ENCODE data around the gene CHCHD6.

The CHCHD6 gene

DNA sequence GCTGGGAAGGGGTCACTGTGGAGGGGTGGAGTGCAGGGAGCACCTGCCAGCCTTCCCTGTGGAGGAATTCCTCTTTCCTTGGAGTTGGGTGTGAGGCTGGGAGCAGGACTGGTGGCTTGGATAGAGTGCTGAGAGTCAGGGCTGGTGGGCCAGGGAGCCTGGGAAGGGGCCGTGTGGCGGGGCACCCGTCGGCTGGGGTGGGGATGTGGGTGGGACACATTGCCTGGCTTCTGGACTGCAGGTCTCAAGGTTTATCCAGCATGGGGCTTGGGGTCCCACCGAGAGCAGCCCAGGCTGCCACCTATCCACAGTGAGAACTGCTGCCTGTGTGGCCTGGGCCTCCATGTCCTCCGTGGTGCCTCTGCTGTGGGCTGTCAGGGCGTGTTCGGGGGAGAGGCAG, 283.6 kb downstream of the CHCHD6 start:
- no peak for TF ChIP-seq CTCF (IDR thresholded peaks at IDR 0.05; ENCODE audit: low read length, missing control alignments)
- DNase-seq (ENCODE audit: low read depth), result no peak
- no peak overlapping the region for H3K4me3 ChIP-seq (replicated peaks; ENCODE audit: low read depth, low read length)

GRCh38 chr3:126988451-126989021, 284.5 kb downstream of the CHCHD6 start:
- DNase-seq (ENCODE audit: low read depth), result no peak
- H3K4me3 ChIP-seq (replicated peaks; ENCODE audit: low read depth, low read length), result no peak overlapping the region
- no peak for TF ChIP-seq CTCF (IDR thresholded peaks at IDR 0.05; ENCODE audit: low read length, missing control alignments)

DNA sequence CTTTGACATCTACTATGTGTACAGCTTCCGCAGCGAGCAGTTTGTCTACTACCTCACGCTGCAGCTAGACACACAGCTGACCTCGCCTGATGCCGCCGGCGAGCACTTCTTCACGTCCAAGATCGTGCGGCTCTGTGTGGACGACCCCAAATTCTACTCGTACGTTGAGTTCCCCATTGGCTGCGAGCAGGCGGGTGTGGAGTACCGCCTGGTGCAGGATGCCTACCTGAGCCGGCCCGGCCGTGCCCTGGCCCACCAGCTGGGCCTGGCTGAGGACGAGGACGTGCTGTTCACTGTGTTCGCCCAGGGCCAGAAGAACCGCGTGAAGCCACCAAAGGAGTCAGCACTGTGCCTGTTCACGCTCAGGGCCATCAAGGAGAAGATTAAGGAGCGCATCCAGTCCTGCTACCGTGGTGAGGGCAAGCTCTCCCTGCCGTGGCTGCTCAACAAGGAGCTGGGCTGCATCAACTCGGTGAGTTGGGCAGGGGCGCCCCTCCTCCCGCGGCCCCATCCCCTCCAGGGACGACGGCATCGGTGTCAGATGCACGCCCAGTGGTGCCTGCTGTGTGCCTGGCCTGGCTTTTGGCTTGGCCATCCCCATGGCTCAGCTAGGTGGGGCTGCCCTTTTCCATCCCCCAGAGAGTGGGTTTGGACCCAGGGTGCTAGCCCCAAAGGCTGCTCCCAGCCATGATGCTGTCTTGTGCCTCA, 285.4 kb downstream of the CHCHD6 start:
- no peak for TF ChIP-seq CTCF (IDR thresholded peaks at IDR 0.05; ENCODE audit: low read length, missing control alignments)
- no peak for DNase-seq (ENCODE audit: low read depth)
- no peak overlapping the region for H3K4me3 ChIP-seq (replicated peaks; ENCODE audit: low read depth, low read length)

DNA sequence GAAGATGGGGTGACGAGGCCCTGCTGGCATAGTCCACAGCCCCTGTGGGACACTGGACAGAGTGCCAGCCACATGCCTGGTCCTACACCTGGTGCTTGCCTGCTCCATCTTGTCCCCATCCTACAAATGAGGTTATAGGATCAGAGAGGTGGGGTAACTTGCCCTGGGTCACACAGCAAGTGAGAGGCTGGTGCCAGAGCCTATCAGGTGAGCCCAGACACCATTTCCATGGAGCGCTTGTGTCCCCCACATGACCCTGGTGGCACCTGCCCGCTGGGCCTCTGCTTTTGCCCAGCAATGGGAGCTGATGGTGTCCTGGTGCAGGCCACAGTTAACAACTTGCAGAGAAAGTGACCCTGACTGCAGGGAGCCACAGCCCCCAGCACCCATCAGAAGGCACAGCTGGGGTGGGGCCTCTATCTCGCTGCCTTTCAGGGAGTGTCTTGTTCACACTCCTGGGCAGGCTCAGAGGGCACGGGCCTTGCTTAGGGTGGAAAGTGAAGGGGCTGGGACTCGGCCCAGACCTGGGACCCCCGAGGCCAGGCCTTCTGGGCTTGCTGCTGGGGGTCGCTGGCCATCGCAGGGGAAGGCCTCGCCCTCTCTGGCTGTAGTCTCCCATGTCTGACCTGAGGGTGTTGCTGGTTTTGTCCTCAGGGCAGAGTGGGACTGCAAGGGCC, 286.1 kb downstream of the CHCHD6 start:
- TF ChIP-seq CTCF (IDR thresholded peaks at IDR 0.05; ENCODE audit: low read length, missing control alignments), result no peak
- DNase-seq (ENCODE audit: low read depth), result no peak
- no peak overlapping the region for H3K4me3 ChIP-seq (replicated peaks; ENCODE audit: low read depth, low read length)

- H3K4me3 ChIP-seq (replicated peaks; ENCODE audit: low read depth, low read length), result no peak overlapping the region
- TF ChIP-seq CTCF (IDR thresholded peaks at IDR 0.05; ENCODE audit: low read length, missing control alignments), result no peak
- DNase-seq (ENCODE audit: low read depth), result no peak
Measured at GRCh38 chr3:126990890-126991289, 286.9 kb downstream of the CHCHD6 start.

DNA sequence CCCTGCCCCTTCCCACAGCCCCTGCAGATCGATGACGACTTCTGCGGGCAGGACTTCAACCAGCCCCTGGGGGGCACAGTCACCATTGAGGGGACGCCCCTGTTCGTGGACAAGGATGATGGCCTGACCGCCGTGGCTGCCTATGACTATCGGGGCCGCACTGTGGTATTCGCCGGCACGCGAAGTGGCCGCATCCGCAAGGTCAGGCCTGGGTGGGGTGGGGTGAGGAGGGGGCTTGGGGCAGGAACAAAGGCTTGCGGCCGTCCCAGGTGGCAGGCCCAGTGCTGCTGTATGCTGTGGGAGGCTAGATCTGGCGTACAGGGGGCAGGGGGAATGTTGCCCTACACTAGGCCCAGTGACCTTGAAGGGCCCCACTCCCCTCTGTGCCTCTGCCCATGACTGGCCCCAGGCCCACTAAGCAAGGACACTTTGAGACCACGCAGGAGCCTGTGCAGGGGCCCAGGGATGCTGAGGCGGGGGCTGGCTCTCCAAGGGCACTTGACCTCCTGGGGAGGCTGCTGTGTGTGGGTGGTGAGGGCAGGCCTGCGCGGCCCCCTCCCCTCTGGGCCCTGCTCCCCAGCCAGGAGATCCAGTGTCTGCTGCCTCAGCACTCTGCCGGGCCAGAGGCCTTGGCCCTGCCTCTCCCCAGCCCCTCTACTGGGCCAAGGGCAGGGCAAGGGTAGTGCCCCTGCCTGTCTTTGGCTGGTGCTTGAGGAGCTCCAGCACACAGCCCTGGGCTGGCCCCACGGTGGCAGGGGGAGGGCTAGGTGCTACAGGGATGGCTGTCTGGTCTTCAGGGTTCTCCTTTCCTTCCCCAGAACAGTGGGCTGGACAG, 287.5 kb downstream of the CHCHD6 start:
- DNase-seq (ENCODE audit: low read depth), result no peak
- no peak for TF ChIP-seq CTCF (IDR thresholded peaks at IDR 0.05; ENCODE audit: low read length, missing control alignments)
- H3K4me3 ChIP-seq (replicated peaks; ENCODE audit: low read depth, low read length), result no peak overlapping the region
